DMS153 treated with DMSO at 0.1 percent for 48 hours (cell line): ENCODE results near the gene FAM3B.

ENCODE experiments used
- DNase-seq: peaks from one replicate; lab custom pipeline; 2025; ENCODE audit not compliant: unreplicated experiment; lab: John Stamatoyannopoulos, UW

The FAM3B gene

DNA sequence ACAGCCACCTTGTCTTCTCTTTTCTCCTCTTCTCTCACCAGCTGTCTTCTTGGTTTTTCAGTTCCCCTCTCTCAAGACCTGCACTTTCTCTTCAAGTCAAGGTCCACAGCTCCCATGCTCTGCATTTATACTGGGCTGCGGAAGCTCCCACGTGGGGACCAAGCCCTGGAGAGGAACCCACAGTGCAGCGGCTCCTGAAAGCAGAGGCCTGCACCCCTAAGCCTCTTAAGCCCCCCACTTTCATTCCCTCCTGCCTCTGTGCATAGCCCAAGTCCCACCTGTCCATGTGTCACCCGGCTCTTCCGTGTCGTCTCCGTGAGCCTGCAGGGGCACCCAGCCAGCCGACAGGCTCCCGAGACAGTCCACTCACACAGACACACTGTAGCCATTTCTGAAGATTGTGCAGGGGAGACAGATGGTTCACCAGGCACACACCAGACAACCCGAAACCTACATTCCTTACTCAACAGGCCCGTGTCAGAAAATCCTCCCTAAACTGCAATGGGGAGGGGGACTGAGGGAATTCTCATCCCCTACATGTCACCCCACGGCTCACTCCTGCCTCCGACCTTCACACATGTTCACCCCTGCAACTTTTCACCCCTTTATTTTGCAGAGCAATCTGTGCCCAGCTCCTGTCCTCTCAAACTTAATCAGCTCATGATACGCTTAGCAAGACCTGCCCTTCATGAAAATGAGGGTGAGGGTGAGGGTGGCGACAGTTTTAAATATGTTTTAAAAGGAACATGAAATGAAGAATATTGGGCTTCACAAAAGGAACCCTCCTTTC, 51.5 kb downstream of the FAM3B start:
- no peak for DNase-seq

DNA sequence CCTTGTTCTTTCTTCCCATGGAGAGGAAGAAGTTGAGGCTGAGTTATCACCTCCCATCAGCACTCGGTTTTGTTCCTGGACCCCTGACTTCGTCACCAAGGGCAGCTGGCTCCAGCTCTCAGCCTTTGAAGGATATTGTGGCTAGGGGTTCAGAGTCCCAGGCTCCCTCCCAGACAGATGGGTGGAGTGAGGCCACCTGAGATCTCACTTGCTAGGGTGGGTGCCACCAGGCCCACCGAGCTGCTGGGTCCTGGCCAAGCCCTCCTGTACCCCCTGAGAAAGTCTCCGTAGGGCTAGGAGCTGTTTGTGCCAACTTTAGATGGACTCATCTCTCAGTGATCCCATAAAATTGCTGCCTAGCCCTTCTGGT, 52.1 kb downstream of the FAM3B start:
- no peak for DNase-seq

DNA sequence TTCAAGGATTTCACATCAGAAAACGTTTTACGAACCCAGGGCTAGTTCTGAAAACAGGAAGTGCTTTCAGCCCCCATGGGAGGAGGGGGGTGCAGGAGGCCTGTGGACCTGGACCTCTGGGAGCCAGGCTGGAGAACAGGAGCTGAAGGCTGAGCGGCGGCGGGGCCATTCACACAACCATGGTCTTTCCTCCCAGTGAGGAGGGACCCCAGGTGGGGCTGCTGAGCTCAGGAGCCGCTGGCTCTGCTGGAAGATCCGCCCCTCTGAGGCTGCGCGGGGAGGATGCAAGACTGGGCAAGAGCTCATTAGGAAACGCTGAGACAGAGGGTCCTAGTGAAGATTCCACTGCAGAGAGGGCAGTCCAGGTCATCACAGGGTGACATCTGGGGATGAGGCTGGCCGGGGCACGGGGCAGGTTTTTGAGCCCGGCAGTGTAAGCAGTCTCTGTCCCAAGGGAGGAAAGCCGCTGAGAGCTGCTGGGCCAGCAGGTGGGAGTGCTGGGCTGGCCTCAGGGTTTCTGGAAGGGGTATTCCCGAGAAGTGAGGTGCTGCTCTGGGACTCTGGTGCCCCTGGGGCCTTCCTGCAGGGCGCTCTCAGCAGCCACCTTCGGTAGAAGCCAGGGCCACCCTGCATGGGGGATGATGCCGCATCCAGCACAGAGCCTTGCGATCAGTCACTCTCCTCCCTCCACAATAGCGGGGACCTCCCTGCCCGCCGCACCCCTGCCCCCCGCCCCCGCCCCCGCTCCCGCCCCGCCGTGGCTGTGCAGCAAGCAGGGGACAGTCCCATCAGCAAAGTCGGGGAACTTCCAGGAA, 52.7 kb downstream of the FAM3B start:
- DNase-seq = no peak

DNA sequence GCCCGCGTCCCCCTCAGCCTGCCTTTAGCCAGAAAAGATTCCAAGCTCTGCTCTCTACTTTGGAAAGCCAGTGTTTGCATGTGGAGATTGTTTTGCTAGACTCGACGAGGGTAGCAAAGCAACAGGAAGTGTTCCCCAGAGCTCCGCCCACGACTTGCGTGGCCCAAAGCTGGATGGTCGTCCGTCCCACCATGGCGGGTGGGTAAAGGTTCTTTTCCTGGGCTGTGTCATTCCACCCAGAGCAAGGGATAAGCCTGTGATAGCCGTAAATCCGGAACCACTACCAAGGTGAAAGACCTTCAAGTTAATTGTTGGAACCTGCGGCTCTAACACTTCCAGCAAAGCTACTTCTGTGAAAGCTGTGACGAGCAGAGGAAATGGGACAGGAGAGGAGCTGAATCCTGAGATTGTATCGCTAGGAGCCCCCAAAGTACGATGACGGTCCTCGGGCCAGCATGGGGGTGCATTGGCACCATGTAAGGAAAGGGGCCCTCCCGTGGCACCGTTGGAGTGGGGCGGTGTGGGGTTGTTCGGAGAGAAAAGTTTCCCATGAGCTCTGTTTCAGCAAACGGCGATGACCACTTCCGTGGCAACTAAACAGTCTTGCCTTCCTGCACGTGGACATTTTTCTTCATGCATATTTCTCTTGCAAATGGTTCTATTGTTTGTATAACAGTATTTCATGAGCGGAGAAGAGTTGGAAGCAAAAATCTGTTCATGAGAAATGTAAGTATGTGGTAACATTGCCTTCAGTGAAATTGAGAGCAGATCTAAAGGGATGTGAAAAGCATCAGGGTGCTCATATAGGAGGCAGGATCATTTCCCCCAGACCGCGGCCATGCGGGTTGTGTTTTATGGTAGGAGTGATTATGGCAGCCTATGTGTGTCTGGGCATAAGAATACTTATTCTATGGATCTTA, 53.6 kb downstream of the FAM3B start:
- DNase-seq = no peak

DNA sequence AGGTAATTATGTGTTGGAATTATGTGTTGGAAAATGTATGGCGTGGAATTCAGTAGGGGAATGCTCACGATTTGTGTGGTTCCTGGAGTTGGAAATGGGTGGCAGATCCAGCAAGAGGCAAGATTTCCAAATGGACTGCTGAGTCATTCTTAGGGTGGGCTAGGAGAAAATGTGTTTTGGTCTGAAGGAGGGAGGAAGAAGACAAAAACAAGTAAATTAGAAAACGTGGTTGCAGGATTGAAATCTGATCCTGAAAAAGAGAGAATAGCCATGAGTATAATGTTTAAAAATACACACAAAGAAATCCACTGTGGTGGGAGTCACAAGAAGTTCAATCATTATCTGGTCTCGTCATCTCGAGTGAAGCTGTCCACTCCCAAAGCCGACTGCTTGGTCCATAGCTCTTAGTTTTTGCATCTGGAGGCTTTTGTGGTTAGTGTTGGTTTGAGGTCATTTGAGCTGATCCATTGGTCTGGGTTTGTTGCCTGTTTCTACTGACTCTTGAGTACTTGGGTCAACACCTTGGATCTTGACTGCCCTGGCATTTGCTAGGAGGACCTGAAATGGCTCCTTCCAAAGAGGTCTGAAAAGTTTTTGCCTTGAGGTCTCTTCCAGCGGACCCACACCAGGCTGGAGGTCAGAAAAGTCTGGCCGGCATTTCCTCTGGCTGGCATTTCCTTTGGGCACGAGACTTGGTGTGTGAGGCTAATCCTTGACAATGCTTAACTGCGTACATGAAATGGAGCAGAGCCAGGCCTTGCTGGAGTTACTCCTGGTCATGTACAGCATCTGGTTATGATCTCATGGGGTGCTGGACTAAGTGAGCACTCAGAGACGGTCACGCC, 54.5 kb downstream of the FAM3B start:
- no peak for DNase-seq

DNA sequence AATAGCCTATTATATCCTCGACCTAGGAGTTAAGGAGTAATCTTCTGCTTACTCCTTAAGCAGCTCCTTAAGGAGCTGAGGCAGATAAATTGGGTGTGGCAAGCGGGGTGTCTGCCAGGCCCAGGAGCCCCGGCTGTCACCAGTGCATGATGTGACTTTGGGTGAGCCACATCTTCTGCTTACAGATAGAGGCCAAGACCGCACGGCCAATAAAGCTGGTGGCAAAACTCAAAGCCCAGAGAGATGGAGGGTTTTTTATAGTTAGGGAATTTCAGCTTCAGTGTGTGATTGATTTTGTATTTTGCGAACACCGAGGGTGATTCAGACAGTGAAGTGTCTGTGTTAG, 55.1 kb downstream of the FAM3B start:
- no peak for DNase-seq

DNA sequence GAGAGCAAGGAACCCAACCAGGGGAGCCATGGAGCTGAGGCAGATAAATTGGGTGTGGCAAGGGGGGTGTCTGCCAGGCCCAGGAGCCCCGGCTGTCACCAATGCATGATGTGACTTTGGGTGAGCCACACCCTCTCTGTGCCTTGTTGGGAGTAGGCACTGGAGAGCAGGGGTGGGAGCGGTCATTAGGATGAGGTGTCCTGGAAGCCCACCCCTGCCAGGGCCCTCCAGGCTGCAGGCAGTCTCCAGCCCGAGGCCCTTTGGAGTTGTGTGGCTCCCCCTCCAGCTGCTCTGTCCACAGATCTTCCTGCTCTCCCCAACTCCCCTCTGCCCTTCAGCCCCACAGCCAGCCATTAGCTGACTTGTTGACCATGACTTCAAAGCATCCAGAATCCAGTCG, 56.7 kb downstream of the FAM3B start:
- DNase-seq = no peak

DNA sequence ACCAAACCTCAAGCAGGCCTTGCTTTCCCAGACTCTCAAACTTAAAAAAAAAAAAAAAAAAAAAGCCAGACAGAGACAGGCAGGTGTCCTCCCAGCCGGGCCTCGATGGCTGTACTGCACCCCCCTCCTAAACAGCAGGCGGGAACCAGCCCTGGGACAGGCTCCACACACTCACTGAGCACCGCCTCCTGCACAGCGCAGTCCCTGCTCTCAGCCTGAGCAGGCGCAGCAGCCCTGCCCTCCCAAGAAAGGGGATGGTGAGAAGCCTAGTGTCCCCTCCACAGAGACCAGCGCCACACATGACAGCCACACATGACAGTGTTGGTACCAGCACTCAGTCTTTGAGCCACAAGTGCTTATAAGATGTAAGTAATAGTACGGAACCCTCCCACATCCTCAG, 57.2 kb downstream of the FAM3B start:
- no peak for DNase-seq

DNA sequence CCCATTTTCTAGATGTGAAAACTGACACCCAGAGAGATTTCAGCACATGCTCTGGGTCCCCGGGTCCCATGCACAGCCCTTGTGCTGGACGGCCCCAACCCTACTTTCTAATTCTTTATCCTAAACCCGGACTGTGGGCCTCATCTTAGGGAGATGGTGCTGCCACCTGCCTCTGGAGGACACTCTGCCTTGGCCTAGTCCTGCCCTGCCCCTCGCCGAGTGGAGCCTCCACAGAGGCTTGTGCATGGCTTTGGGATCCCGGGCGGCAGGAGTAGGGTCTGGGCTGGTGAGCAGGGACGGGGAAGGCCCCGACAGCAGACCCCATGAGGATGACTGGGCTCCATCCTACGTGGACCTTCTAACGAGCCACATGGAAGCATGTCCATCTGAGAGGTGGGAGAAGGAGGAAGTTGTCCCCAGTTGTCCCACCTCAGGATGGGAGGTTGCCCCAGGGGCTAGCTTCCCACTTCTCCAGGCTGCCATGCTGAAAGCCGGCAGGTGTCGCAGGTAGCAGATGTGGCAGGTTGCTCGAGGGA, 57.6 kb downstream of the FAM3B start:
- no peak for DNase-seq

DNA sequence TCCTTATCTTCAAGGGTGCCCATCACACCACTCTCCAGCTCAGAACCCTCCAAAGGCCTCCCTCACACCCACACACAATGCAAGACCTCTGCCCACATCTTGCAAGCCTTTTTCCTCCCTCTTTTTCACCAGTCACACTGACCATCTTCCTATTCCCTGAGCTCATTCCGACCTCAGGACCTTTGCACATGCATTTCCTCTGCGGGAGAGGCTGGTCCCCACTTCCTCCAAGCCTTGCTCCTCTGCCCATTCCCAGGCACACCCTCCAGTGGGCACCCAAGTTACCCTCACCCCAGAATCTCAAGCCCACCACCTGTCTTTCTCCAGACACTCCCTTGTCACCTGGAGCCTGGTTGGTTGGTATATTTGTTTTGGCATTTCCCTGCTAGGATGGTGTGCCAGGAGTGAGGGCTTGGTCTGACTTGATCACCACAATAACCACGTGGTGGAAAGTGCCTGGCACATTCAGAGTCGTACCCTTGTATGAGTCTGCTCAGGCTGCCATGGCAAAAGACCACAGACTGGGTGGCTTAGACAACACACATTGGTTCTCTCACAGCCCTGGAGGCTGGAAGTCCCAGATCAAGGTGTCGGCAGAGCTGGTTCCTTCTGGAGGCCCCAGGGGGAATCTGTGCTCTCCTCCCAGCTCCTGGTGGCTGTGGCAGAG, 58.4 kb downstream of the FAM3B start:
- DNase-seq = no peak

DNA sequence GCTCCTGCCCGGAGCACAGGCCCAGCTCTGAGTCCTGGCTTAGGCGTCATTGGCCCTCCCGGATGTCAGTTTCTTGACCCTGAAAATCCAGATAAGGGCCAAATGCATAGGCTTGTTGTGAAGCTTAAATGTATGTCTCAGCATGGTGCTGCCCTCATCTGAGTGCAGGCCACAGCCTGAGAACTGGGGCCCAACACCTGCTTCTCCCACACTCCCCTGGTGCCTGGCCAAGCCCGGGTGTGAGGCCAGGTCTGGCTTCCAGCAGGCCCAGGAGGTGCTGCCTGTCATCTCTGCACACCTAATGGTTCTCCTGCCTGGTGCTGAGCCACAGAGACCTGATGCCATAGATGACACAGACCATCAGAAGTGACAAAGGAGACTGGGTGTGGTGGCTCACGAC, 59.3 kb downstream of the FAM3B start:
- no peak for DNase-seq

DNA sequence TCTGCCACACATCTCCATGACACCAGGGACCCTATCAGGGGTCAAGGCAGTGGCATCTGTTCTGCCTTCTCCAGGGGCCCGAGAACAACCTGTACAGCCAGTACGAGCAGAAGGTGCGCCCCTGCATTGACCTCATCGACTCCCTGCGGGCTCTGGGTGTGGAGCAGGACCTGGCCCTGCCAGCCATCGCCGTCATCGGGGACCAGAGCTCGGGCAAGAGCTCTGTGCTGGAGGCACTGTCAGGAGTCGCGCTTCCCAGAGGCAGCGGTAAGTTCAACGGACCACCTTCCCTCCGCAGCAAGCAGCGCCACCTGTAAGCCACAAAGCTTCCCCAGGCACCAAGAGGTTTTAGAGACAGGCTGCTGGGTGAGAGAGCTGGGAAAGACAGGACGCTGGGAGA, 61.1 kb downstream of the FAM3B start:
- no peak for DNase-seq

DNA sequence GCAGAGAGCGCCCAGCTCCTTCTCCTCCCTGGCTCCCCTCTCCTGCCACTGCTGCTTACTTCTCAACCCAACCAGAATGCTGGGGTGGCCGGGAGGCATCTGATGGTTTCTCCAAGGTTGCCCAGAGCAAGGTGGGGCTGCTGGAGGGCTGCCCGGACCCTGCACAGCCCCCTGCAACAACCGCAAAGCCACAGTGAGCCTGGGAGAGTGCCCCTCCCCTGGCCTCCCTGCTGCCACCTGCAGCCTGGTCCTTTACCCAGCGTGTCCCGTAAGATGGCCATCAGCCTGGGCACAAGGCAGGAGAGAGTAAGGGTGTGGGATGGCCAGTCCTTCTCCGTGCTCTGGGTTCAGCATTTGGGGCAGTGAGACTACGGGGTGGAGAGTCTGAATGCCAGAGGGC, 62.2 kb downstream of the FAM3B start:
- DNase-seq = no peak

DNA sequence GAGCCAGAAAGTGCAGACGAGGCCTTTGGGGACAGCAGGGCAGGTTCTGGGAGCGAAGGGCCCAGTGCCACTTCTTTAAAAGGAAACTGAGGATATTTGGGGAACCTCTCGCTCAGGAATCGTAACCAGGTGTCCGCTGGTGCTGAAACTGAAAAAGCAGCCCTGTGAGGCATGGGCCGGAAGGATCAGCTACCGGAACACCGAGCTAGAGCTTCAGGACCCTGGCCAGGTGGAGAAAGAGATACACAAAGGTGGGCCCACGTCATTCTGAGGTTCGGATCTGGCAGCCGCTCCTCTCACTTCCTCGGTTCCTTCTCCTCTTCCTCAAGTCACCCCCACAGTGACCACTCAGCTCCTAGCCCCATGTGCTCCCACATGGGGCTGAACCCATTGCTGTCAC, 63.3 kb downstream of the FAM3B start:
- DNase-seq = no peak

DNA sequence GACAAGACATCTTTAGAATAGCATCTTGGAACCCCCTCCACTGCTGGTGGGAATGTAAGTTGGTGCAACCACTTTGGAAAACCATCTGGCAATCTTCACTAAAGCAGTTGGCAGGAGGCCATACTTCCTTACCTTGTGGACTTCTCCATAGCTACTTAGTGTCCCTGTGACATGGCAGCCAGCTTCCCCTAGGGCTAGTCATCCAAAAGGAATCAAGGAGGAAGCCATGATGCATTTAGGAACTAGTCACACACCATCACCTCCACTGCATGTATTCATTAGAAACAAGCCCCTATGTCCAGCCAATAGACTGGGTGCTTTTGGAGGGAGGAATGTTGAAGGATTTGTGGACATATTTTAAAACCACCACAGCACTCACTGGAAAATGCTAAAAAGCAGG, 65.1 kb downstream of the FAM3B start:
- no peak for DNase-seq

DNA sequence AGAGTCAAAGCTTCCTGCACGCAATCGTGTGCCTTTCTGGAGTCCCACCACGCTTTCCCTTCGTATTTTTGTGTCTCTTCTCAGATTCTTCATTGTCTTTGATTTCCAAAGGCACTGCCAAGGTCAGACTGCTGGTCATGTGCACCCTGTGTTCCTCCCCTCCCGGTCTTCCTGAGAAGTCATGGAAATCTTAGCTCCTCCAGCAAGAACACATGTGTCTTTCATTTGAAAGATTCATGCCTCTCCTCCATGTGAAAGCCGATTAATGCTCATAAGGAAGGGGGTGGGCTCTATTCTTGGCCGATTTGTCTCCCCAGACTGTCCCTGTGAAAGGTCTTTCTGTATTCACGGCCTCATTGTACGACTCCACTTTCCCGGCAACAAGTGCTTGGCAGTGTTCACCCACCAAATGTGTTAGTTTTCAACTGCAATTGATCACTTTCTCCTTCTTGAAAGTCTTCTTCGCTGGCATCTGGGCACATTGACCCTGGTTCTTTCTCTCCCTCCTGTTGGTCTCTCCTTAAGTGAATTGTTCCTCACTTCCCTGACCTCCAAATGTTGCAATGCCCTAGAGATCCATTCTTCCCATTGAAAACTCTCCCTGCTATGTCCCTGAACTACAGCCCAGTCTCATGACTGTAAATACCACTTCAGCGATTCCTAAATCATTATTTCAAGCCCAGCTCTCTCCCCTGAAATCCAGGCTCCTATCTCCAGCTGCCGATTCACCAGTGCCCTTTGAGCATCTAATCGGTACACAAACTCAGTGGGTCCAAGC, 70.6 kb downstream of the FAM3B start:
- no peak for DNase-seq

DNA sequence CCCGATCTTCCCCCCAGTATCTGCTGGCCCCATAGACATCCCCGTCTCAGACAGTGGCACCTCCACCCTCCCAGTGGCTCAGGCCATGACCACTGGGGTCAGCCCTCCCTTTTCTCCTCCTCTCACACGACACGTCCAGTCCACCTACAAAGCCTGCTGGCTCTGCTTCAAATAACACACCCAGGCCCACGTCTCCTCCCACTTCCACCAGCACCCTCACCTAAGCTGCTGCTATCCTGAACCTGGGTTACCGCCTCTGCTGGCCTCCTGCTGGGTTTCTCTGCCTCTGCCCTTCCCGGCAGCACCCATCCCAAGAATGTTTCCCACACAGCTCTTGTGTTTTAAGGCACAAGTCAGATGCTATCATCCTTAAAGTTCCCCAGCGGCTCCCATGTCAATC, 71.2 kb downstream of the FAM3B start:
- no peak for DNase-seq

DNA sequence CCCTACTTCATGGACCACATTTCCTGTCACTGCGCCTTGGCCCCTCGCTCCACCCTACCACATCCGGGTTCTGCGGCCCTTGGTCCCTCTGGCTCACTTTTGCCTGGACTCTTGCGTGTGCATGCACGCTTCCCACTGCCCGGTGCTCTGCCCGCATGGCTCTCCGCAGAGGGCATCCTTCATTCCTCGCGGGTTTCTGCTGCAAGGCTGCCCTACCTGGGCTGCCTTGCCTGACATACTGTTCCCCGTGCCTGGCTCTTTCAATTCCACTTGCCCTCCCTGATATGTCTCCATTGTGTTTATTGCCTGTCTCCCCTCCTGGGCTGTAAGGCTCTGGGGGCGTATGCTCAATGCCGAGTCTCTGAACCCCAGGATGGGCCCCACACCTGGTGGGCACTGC, 71.7 kb downstream of the FAM3B start:
- DNase-seq = no peak

DNA sequence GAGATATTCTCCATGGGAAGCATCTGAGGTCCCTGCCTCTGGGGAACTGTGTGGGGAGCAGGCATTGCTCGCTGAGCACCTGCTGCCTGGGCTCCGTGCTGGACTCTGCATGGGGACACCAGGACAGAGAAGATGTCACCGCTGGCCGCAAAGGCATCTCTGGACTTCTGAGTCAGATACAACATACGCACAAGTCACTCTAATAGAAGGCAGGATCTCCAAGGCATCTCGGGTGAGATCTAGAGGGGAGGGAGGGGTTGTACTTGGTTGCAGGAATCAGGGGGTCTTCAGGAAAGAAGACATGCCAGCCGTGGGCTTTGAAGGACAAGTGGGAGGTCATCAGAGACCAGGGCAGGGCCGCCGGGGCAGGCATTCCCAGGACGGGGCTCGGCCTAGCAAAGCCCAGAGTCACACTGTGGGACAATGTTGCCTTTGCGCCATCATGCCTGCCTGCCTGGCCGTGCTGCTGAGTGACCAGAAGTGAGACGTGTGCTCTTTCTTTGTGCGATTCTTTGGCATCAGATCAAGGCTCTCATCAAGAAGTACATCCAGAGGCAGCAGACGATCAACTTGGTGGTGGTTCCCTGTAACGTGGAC, 73.5 kb downstream of the FAM3B start:
- DNase-seq = no peak
